Esophagus muscularis mucosa (tissue), 4 donors: ENCODE results near the gene MON2. TPM values are rescaled to one million over a fixed set of nuclear protein-coding genes. Genes with fewer than 3 reads are reported as not detected.
A peak's percentile ranks its signal among the peaks of the same experiment; 100 is the strongest.

Source experiments
- DNase-seq: peaks from one replicate; pipeline ENCODE4 v3.0.0-alpha.2; 2017; ENCODE audit errors: extremely low spot score
- H3K27ac ChIP-seq, 4 donors: fragments of 200-600 bp; sonication (generic); replicated peaks in 1 of 4; 1 replicate in 3 of 4; 2 replicates in 1 of 4; pipeline ENCODE4 v1.5.1; 2016 to 2019; ENCODE audit warnings: mild to moderate bottlenecking in 1 of 4
- H3K27me3 ChIP-seq, 4 donors: fragments of 200-600 bp; sonication (generic); one replicate each; pipeline versions ENCODE4 v1.5.1 to v1.6.0; 2016 to 2019
- H3K36me3 ChIP-seq, 4 donors: fragments of 200-600 bp; sonication (generic); one replicate each; pipeline ENCODE4 v1.5.1; 2016 to 2019
- H3K4me1 ChIP-seq, 4 donors: fragments of 200-600 bp; sonication (generic); one replicate each; pipeline ENCODE4 v1.5.1; 2016 to 2019
- H3K4me3 ChIP-seq, 4 donors: fragments of 200-600 bp; sonication (generic); 1 replicate in 2 of 4; 2 replicates in 2 of 4; pipeline ENCODE4 v1.5.1; 2016 to 2019; ENCODE audit warnings: mild to moderate bottlenecking in 4 of 4, moderate library complexity in 1 of 4
- H3K9me3 ChIP-seq, 4 donors: fragments of 200-600 bp; sonication (generic); 1 replicate in 3 of 4; 2 replicates in 1 of 4; pipeline ENCODE4 v1.5.1; 2016 to 2019
- CTCF ChIP-seq, 3 experiments: fragments of 200-600 bp in 2 of 3; fragments of 450-650 bp in 1 of 3; sonication (generic) in 2 of 3; IDR thresholded peaks; one replicate each; pipeline ENCODE4 v1.5.1; 2017 to 2019; ENCODE audit warnings: antibody characterized with exemption in 3 of 3, mild to moderate bottlenecking in 2 of 3, moderate library complexity in 1 of 3
- EP300 ChIP-seq: sonication (generic); formaldehyde crosslinking; IDR thresholded peaks from one replicate; pipeline ENCODE4 v1.6.1; 2017; ENCODE audit warnings: antibody characterized with exemption
- POLR2A ChIP-seq: fragments of 450-650 bp; IDR thresholded peaks from one replicate; pipeline ENCODE4 v1.6.1; 2017; ENCODE audit warnings: antibody characterized with exemption, moderate library complexity, mild to moderate bottlenecking, low read depth
- POLR2AphosphoS5 ChIP-seq, 2 donors: sonication (generic); formaldehyde crosslinking; IDR thresholded peaks; one replicate each; pipeline ENCODE4 v1.6.1; 2017; ENCODE audit warnings: antibody characterized with exemption in 2 of 2
- WGBS: methylation state at CpG from one replicate; pipeline ENCODE4 v1.1.5; 2018; 5-methylcytosine and 5-hydroxymethylcytosine counted together
- intact Hi-C: fragments of 100-400 bp; cut with DNase I; formaldehyde crosslinking; loops from one replicate; pipeline ENCODE4 v1.15.1; 2023
- total RNA-seq, 4 donors: library from RNA; depleted of rRNA; stranded (reverse); fragments of >200 nt; gene quantifications; one replicate each; pipeline versions ENCODE4 v1.1.0 to v1.2.1, GENCODE V29; 2016

MON2 gene
- total RNA-seq, 4 donors from 2014 or later = 21.5 to 47.3 (median 30.8) TPM

- H3K4me1 ChIP-seq = peaks cover 7 to 19% (median 16%) of the 10 kb centered on the region in 4 donors
- WGBS = 95% methylated on average over 5 of the region's 5 CpGs
- no peaks in the 10 kb centered on the region for H3K9me3 ChIP-seq
- no peak overlapping the region for H3K27ac ChIP-seq
- no peak for DNase-seq
- intact Hi-C loops = loop anchor here (5.0 to 10.0 kb wide), 2 partner anchors 127 to 135 kb away; partner anchors contain the start of gene MON2
- H3K36me3 ChIP-seq = no peaks in the 10 kb centered on the region
- peaks cover 0 to 6% (median 0%) of the 10 kb centered on the region in 4 donors for H3K27me3 ChIP-seq
- peak in 1 of 3 experiments; percentile 6 for TF ChIP-seq CTCF (IDR thresholded peaks at IDR 0.05)
- TF ChIP-seq POLR2A = no peak
- H3K4me3 ChIP-seq = no peak overlapping the region
Measured at GRCh38 chr12:62599854-62600437, 133.3 kb downstream of the MON2 start.

- peaks cover 0 to 6% (median 0%) of the 10 kb centered on the region in 4 donors for H3K27me3 ChIP-seq
- TF ChIP-seq POLR2A = no peak
- TF ChIP-seq EP300 = no peak
- no peak for TF ChIP-seq CTCF (IDR thresholded peaks at IDR 0.05)
- no peak for TF ChIP-seq POLR2AphosphoS5 (IDR thresholded peaks at IDR 0.05)
- no peaks in the 10 kb centered on the region for H3K36me3 ChIP-seq
- H3K4me3 ChIP-seq = peak overlapping the region; percentile 73 to 94 (median 88)
- H3K27ac ChIP-seq = peak overlapping the region; percentile 97 to 100 (median 100)
- WGBS = 45% methylated on average over 2 of the region's 2 CpGs
- no peak for DNase-seq
- peaks cover 15 to 31% (median 26%) of the 10 kb centered on the region in 4 donors for H3K4me1 ChIP-seq
- no peaks in the 10 kb centered on the region for H3K9me3 ChIP-seq
- intact Hi-C loops = loop anchor here (2.0 to 10.0 kb wide), 3 partner anchors 31 to 137 kb away; partner anchors contain the start of gene MON2
Measured at GRCh38 chr12:62601765-62602164, 135.1 kb downstream of the MON2 start.

GRCh38 chr12:62602255-62603060 is 135.8 kb downstream of the MON2 start:
- WGBS = 0% methylated on average over 48 of the region's 66 CpGs
- Histone ChIP-seq H3K27ac (peak overlapping the region; percentile 97 to 100 (median 100)), H3K4me3 (peak overlapping the region; percentile 73 to 94 (median 88)), H3K36me3 (no peaks in the 10 kb centered on the region), H3K27me3 (peaks cover 0 to 6% (median 0%) of the 10 kb centered on the region in 4 donors), H3K4me1 (peaks cover 15 to 31% (median 28%) of the 10 kb centered on the region in 4 donors), H3K9me3 (no peaks in the 10 kb centered on the region)
- DNase-seq = peak; percentile 98
- intact Hi-C loops = loop anchor here (2.0 to 10.0 kb wide), 3 partner anchors 30 to 138 kb away; partner anchors contain the start of gene MON2
- TF ChIP-seq EP300 (peak; percentile 51), POLR2AphosphoS5 (IDR thresholded peaks at IDR 0.05) (peak; percentile 72 to 77), CTCF (IDR thresholded peaks at IDR 0.05) (no peak), POLR2A (peak; percentile 14)

GRCh38 chr12:62603061-62603810 is 136.6 kb downstream of the MON2 start:
- H3K4me1 ChIP-seq = peaks cover 15 to 31% (median 28%) of the 10 kb centered on the region in 4 donors
- peak; percentile 93 for DNase-seq
- TF ChIP-seq POLR2AphosphoS5 (IDR thresholded peaks at IDR 0.05) (peak; percentile 60 to 80), CTCF (IDR thresholded peaks at IDR 0.05) (peak; percentile 49 to 71 (median 53)), POLR2A (peak; percentile 47), EP300 (no peak)
- H3K4me3 ChIP-seq = peak overlapping the region; percentile 73 to 94 (median 88)
- intact Hi-C loops = loop anchor here (2.0 to 10.0 kb wide), 3 partner anchors 30 to 138 kb away; partner anchors contain the start of gene MON2
- WGBS = 0% methylated on average over 4 of the region's 94 CpGs
- peak overlapping the region; percentile 97 to 100 (median 100) for H3K27ac ChIP-seq
- H3K27me3 ChIP-seq = peaks cover 0 to 6% (median 0%) of the 10 kb centered on the region in 4 donors
- no peaks in the 10 kb centered on the region for H3K36me3 ChIP-seq
- no peaks in the 10 kb centered on the region for H3K9me3 ChIP-seq
